ENCODE data around the gene GLB1L3.

The GLB1L3 gene

GRCh38 chr11:134367781-134368180, 91.6 kb downstream of the GLB1L3 start:
- no peak overlapping the region for H3K4me3 ChIP-seq (ENCODE audit: low read depth, low read length)
- H3K27ac ChIP-seq (ENCODE audit: extremely low read depth, low read depth, low read length), result no peak overlapping the region
- no peak for TF ChIP-seq ZNF19 (tag by site-specific recombination; IDR thresholded peaks at IDR 0.05; ENCODE audit: low read depth)
- TF ChIP-seq PATZ1 (tag by site-specific recombination; IDR thresholded peaks at IDR 0.05), result no peak
- TF ChIP-seq ZNF701 (tag by site-specific recombination; IDR thresholded peaks at IDR 0.05), result no peak
- TF ChIP-seq ZNF843 (tag by site-specific recombination; IDR thresholded peaks at IDR 0.05), result no peak
- TF ChIP-seq REPIN1 (tag by site-specific recombination; IDR thresholded peaks at IDR 0.05; ENCODE audit: low read depth), result no peak
- TF ChIP-seq ZNF324 (tag by site-specific recombination; IDR thresholded peaks at IDR 0.05), result no peak
- TF ChIP-seq, protein P1, sequence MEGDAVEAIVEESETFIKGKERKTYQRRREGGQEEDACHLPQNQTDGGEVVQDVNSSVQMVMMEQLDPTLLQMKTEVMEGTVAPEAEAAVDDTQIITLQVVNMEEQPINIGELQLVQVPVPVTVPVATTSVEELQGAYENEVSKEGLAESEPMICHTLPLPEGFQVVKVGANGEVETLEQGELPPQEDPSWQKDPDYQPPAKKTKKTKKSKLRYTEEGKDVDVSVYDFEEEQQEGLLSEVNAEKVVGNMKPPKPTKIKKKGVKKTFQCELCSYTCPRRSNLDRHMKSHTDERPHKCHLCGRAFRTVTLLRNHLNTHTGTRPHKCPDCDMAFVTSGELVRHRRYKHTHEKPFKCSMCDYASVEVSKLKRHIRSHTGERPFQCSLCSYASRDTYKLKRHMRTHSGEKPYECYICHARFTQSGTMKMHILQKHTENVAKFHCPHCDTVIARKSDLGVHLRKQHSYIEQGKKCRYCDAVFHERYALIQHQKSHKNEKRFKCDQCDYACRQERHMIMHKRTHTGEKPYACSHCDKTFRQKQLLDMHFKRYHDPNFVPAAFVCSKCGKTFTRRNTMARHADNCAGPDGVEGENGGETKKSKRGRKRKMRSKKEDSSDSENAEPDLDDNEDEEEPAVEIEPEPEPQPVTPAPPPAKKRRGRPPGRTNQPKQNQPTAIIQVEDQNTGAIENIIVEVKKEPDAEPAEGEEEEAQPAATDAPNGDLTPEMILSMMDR (tag by site-specific recombination; IDR thresholded peaks at IDR 0.05), result no peak
- no peak for TF ChIP-seq TSHZ1 (tag by site-specific recombination; IDR thresholded peaks at IDR 0.05; ENCODE audit: borderline replicate concordance)
- TF ChIP-seq, protein P2, sequence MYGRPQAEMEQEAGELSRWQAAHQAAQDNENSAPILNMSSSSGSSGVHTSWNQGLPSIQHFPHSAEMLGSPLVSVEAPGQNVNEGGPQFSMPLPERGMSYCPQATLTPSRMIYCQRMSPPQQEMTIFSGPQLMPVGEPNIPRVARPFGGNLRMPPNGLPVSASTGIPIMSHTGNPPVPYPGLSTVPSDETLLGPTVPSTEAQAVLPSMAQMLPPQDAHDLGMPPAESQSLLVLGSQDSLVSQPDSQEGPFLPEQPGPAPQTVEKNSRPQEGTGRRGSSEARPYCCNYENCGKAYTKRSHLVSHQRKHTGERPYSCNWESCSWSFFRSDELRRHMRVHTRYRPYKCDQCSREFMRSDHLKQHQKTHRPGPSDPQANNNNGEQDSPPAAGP (tag by site-specific recombination; IDR thresholded peaks at IDR 0.05), result no peak
- TF ChIP-seq SALL2 (tag by site-specific recombination; IDR thresholded peaks at IDR 0.05; ENCODE audit: borderline replicate concordance), result no peak
- TF ChIP-seq ZNF16 (tag by site-specific recombination; IDR thresholded peaks at IDR 0.05; ENCODE audit: low read depth), result no peak
- TF ChIP-seq ZNF2 (tag by site-specific recombination; IDR thresholded peaks at IDR 0.05), result no peak
- no peak for TF ChIP-seq ZNF621 (tag by site-specific recombination; IDR thresholded peaks at IDR 0.05)
- no peak for TF ChIP-seq ZNF214 (tag by site-specific recombination; IDR thresholded peaks at IDR 0.05; ENCODE audit: borderline replicate concordance)
- H3K36me3 ChIP-seq (ENCODE audit: control insufficient read depth in 2 of 2, insufficient read depth in 1 of 2, low read length in 2 of 2), result peaks cover 0 to 22% of the 10 kb centered on the region in 2 experiments; a peak in 1 of 3 replicates
- ChIA-PET POLR2A (no interaction called here), CTCF (no interaction called here)
- H3K9me3 ChIP-seq (ENCODE audit: control insufficient read depth, insufficient read depth, low read depth, low read length), result no peaks in the 10 kb centered on the region
- H3K4me1 ChIP-seq (ENCODE audit: control insufficient read depth, insufficient read depth, low read length), result no peaks in the 10 kb centered on the region
